IPS-15b (cell line): ENCODE data around the gene SEMA4C.

Experiments
- H3K27me3 ChIP-seq: one replicate; pipeline ENCODE4 v1.6.1; 2013; ENCODE audit warnings: low read length; ENCODE audit not compliant: control insufficient read depth, insufficient read depth
- H3K36me3 ChIP-seq: one replicate; pipeline ENCODE4 v1.6.1; 2013; ENCODE audit warnings: low read length; ENCODE audit not compliant: control insufficient read depth, insufficient read depth
- H3K4me1 ChIP-seq: one replicate; pipeline ENCODE4 v1.6.1; 2013; ENCODE audit warnings: mild to moderate bottlenecking, low read length; ENCODE audit not compliant: control insufficient read depth, insufficient read depth
- H3K4me3 ChIP-seq: one replicate; pipeline ENCODE4 v1.5.1; 2013; ENCODE audit warnings: low read depth, low read length
- H3K9ac ChIP-seq: one replicate; pipeline ENCODE4 v1.6.1; 2013; ENCODE audit warnings: low read depth, mild to moderate bottlenecking, low read length
- H3K9me3 ChIP-seq: one replicate; pipeline ENCODE4 v1.6.1; 2013; ENCODE audit warnings: mild to moderate bottlenecking, low read length; ENCODE audit not compliant: control insufficient read depth, insufficient read depth

Gene SEMA4C

GRCh38 chr2:96876269-96877041, 6.6 kb upstream of the SEMA4C start:
- no peaks in the 10 kb centered on the region for H3K9me3 ChIP-seq
- no peaks in the 10 kb centered on the region for H3K27me3 ChIP-seq
- H3K36me3 ChIP-seq = no peaks in the 10 kb centered on the region
- H3K4me1 ChIP-seq = peaks cover 19% of the 10 kb centered on the region
- no peak overlapping the region for H3K4me3 ChIP-seq
- no peak overlapping the region for H3K9ac ChIP-seq

GRCh38 chr2:96875498-96876268, 5.8 kb upstream of the SEMA4C start:
- Histone ChIP-seq H3K9me3 (no peaks in the 10 kb centered on the region), H3K4me1 (peaks cover 19% of the 10 kb centered on the region), H3K27me3 (peaks cover 3% of the 10 kb centered on the region), H3K9ac (no peak overlapping the region), H3K36me3 (no peaks in the 10 kb centered on the region), H3K4me3 (no peak overlapping the region)

GRCh38 chr2:96874198-96874831, 4.4 kb upstream of the SEMA4C start:
- no peak overlapping the region for H3K4me3 ChIP-seq
- peaks cover 22% of the 10 kb centered on the region for H3K4me1 ChIP-seq
- peaks cover 3% of the 10 kb centered on the region for H3K27me3 ChIP-seq
- no peaks in the 10 kb centered on the region for H3K36me3 ChIP-seq
- H3K9me3 ChIP-seq = no peaks in the 10 kb centered on the region
- H3K9ac ChIP-seq = peak overlapping the region; percentile 54

DNA sequence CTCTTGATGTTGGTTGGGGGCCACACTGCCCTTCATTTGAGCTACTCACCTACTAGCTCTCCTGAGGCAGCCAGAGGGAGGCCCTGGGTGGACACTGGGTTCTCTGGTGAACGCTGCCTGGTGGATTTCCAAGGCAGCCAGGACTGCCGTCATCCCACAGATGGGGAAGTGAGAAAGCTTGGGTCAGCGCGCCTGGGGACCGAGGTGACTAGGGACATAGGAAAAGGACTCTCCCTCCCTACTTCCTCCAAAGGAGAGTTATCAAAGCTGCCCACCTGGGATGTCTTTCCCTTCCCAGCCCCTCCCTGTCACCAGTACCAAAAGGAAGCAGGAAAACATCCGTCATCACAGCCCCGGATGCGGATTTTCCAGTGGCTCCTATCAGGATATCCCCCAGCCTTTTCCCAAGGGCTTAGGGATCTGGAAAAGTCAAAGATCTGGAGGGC, 3.8 kb upstream of the SEMA4C start:
- Histone ChIP-seq H3K27me3 (peaks cover 3% of the 10 kb centered on the region), H3K4me3 (no peak overlapping the region), H3K9me3 (no peaks in the 10 kb centered on the region), H3K36me3 (no peaks in the 10 kb centered on the region), H3K4me1 (peaks cover 22% of the 10 kb centered on the region), H3K9ac (no peak overlapping the region)

- no peak overlapping the region for H3K4me3 ChIP-seq
- peaks cover 22% of the 10 kb centered on the region for H3K4me1 ChIP-seq
- H3K36me3 ChIP-seq = no peaks in the 10 kb centered on the region
- H3K9me3 ChIP-seq = no peaks in the 10 kb centered on the region
- H3K27me3 ChIP-seq = peaks cover 3% of the 10 kb centered on the region
- no peak overlapping the region for H3K9ac ChIP-seq
These were observed 2.9 kb upstream of the SEMA4C start for GRCh38 chr2:96872591-96873349.

- H3K27me3 ChIP-seq = peaks cover 3% of the 10 kb centered on the region
- H3K9ac ChIP-seq = peak overlapping the region; percentile 56
- H3K9me3 ChIP-seq = no peaks in the 10 kb centered on the region
- H3K4me3 ChIP-seq = peak overlapping the region; percentile 67
- H3K36me3 ChIP-seq = peaks cover 15% of the 10 kb centered on the region
- H3K4me1 ChIP-seq = peaks cover 22% of the 10 kb centered on the region
These were observed 861 bp upstream of the SEMA4C start for GRCh38 chr2:96870626-96871255.

DNA sequence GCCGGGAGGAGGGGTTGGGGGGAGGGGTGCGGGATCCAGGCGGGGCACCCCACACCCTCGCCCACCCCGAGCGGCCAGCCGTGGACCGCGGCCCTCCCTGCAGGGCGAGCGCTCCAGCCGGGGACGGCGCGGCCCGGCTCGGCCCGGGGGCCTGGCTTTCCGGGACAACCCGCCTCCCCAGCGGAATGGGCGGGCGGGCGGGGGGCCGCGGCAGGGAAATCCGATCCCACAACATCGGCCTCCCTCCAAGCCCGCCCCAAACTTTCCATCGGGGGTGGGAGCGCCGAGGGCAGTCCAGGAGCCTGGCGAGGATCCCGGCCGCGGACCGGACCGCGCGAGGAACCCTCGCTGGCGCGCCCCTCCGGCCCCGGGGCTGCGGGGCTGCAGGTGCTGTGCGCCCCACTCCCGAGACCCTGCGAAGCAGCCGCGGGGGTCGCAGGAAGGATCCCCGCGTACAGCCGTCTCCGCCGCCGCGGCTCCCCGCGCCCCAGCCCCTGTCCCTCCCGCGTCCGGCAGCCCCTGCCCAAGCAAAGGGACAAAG, 529 bp downstream of the SEMA4C start:
- H3K9me3 ChIP-seq = no peaks in the 10 kb centered on the region
- peaks cover 3% of the 10 kb centered on the region for H3K27me3 ChIP-seq

DNA sequence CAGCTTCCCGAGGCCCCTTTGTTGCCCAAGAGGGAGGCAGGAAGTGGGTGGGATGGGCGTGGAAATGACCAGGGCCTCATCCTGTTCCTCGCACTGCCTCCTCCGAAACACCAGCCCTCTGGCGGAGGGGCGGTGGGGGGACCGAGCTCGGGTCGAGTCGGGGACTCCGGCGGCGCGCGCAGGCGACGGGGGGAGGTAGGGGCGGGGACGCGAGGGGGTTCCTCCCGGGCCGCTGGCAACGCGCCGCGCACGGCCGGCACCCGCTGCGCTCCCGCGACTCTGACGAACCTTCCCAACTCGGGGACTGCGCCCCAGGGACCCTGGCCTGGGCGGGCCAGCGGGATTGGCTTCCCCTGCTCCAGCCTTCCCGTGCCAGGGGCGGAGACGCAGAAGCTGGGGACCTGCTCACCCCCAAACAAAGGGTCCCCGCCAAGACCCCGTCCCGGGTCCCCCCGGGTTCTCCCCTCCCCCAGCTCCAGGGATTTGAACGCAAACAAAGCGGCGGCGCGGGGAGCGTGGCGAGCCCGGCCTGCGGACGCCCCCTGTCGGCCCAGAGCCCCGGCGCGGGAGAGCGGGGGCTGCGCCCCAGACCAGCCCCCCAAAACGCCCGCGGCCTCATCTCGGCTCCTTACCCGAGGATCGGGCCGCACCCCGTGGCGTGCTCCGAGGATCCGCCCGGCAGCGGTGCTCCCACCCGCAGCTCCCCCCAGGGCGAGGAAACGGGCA, 1.2 kb downstream of the SEMA4C start:
- peaks cover 12% of the 10 kb centered on the region for H3K4me1 ChIP-seq
- peaks cover 35% of the 10 kb centered on the region for H3K36me3 ChIP-seq
- peak overlapping the region; percentile 87 for H3K9ac ChIP-seq
- H3K27me3 ChIP-seq = peaks cover 3% of the 10 kb centered on the region
- H3K4me3 ChIP-seq = peak overlapping the region; percentile 67
- H3K9me3 ChIP-seq = no peaks in the 10 kb centered on the region

More for the DNA sequence above, 529 bp downstream of the SEMA4C start:
- Histone ChIP-seq H3K4me1 (peaks cover 18% of the 10 kb centered on the region), H3K36me3 (peaks cover 29% of the 10 kb centered on the region), H3K4me3 (peak overlapping the region; percentile 67), H3K9ac (peak overlapping the region; percentile 87)

- H3K36me3 ChIP-seq = peaks cover 43% of the 10 kb centered on the region
- no peaks in the 10 kb centered on the region for H3K9me3 ChIP-seq
- peak overlapping the region; percentile 67 for H3K4me3 ChIP-seq
- peak overlapping the region; percentile 87 for H3K9ac ChIP-seq
- peaks cover 3% of the 10 kb centered on the region for H3K27me3 ChIP-seq
- H3K4me1 ChIP-seq = peaks cover 8% of the 10 kb centered on the region
These were observed 1.9 kb downstream of the SEMA4C start for GRCh38 chr2:96867756-96868554.
